Measurements from ENCODE around the gene MAST3.
"Not testable (repeated sequence)": the region's sequence is repeated elsewhere in the genome, so short reads cannot be mapped to it uniquely, and the experiment has no call there.

Gene MAST3

GRCh38 chr19:18155095-18156087 is 57.8 kb downstream of the MAST3 start:
- DNase-seq (ENCODE audit: low read depth): no peak
- TF ChIP-seq POLR2A (IDR thresholded peaks at IDR 0.05; ENCODE audit: extremely low read depth, insufficient read length) (no peak), MAX (IDR thresholded peaks at IDR 0.05; ENCODE audit: low read depth, low read length) (no peak), MYC (IDR thresholded peaks at IDR 0.05; ENCODE audit: low read depth, low read length) (no peak)
- TF ChIP-seq, protein P1, sequence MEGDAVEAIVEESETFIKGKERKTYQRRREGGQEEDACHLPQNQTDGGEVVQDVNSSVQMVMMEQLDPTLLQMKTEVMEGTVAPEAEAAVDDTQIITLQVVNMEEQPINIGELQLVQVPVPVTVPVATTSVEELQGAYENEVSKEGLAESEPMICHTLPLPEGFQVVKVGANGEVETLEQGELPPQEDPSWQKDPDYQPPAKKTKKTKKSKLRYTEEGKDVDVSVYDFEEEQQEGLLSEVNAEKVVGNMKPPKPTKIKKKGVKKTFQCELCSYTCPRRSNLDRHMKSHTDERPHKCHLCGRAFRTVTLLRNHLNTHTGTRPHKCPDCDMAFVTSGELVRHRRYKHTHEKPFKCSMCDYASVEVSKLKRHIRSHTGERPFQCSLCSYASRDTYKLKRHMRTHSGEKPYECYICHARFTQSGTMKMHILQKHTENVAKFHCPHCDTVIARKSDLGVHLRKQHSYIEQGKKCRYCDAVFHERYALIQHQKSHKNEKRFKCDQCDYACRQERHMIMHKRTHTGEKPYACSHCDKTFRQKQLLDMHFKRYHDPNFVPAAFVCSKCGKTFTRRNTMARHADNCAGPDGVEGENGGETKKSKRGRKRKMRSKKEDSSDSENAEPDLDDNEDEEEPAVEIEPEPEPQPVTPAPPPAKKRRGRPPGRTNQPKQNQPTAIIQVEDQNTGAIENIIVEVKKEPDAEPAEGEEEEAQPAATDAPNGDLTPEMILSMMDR (IDR thresholded peaks at IDR 0.05; ENCODE audit: low read depth, low read length): no peak
- H3K4me3 ChIP-seq (ENCODE audit: low read depth, low read length): no peak overlapping the region

DNA sequence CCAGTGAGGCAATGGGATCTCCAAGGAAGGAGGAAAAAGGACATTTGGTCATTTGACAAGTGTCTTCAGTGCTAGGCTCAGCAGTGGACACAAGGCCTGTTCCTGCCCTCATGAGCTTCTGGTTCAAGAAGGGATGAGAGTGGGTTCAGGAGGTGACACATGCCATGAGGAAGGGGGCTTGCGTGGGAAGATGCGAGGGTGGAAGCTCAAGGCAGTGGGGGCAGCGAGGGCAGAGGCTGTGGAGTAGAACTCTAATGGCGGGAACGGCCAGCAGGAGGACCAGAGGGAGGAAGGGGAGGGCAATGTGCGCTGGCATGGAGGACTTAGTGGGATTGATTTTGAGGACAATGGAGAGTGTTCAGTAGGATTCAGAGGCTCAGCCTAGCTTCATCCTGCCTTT is 58.7 kb downstream of the MAST3 start:
- DNase-seq (ENCODE audit: low read depth): no peak
- no peak overlapping the region for H3K4me3 ChIP-seq (ENCODE audit: low read depth, low read length)
- TF ChIP-seq MAX (IDR thresholded peaks at IDR 0.05; ENCODE audit: low read depth, low read length) (no peak), MYC (IDR thresholded peaks at IDR 0.05; ENCODE audit: low read depth, low read length) (no peak), POLR2A (IDR thresholded peaks at IDR 0.05; ENCODE audit: extremely low read depth, insufficient read length) (no peak)
- TF ChIP-seq, protein P1 (IDR thresholded peaks at IDR 0.05; ENCODE audit: low read depth, low read length): no peak

- no peak for TF ChIP-seq MYC (IDR thresholded peaks at IDR 0.05; ENCODE audit: low read depth, low read length)
- no peak for TF ChIP-seq POLR2A (IDR thresholded peaks at IDR 0.05; ENCODE audit: extremely low read depth, insufficient read length)
- TF ChIP-seq, protein P1 (IDR thresholded peaks at IDR 0.05; ENCODE audit: low read depth, low read length): no peak
- no peak for TF ChIP-seq MAX (IDR thresholded peaks at IDR 0.05; ENCODE audit: low read depth, low read length)
- no peak overlapping the region for H3K4me3 ChIP-seq (ENCODE audit: low read depth, low read length)
- no peak for DNase-seq (ENCODE audit: low read depth)
Measured at GRCh38 chr19:18156841-18157464, 59.4 kb downstream of the MAST3 start.

- no peak for DNase-seq (ENCODE audit: low read depth)
- no peak overlapping the region for H3K4me3 ChIP-seq (ENCODE audit: low read depth, low read length)
- TF ChIP-seq MAX (IDR thresholded peaks at IDR 0.05; ENCODE audit: low read depth, low read length) (no peak), MYC (IDR thresholded peaks at IDR 0.05; ENCODE audit: low read depth, low read length) (no peak), POLR2A (IDR thresholded peaks at IDR 0.05; ENCODE audit: extremely low read depth, insufficient read length) (no peak)
Measured at GRCh38 chr19:18157465-18158063, 60.0 kb downstream of the MAST3 start.

DNA sequence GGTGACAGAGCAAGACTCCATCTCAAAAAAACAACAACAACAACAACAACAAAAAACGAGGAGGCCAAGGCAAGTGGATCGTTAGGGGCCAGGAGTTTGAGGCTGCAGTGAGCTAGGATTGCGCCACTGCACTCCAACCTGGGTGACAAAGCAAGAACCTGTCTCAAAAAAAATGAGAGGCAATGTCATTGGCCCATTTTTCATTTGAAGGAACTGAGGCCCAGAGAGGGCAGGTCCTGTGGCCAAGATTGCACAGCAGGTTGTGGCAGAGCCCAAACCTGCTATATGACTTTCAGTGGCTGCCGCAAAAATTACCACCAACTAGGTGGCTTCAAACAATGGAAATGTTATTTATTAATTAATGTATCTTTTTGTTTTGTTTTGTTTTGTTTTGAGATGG is 60.9 kb downstream of the MAST3 start:
- TF ChIP-seq MYC (IDR thresholded peaks at IDR 0.05; ENCODE audit: low read depth, low read length) (no peak), MAX (IDR thresholded peaks at IDR 0.05; ENCODE audit: low read depth, low read length) (no peak), POLR2A (IDR thresholded peaks at IDR 0.05; ENCODE audit: extremely low read depth, insufficient read length) (no peak)
- TF ChIP-seq, protein P1 (IDR thresholded peaks at IDR 0.05; ENCODE audit: low read depth, low read length): no peak
- no peak for DNase-seq (ENCODE audit: low read depth)
- H3K4me3 ChIP-seq (ENCODE audit: low read depth, low read length): no peak overlapping the region

GRCh38 chr19:18159059-18159616 is 61.6 kb downstream of the MAST3 start:
- not testable (repeated sequence) for H3K4me3 ChIP-seq (ENCODE audit: low read depth, low read length); DNase-seq (ENCODE audit: low read depth)

Measured in NB4 (cell line).